RWPE2 (cell line): ENCODE measurements around the gene BSCL2.
"Not testable (repeated sequence)": the region's sequence is repeated elsewhere in the genome, so short reads cannot be mapped to it uniquely, and the experiment has no call there.

Experiments
- ATAC-seq: fragments of 200-7000 bp; cut with Tn5 transposase; 3 replicates; pipeline ENCODE4 v1.9.1; 2021; ENCODE audit warnings: low read depth
- DNase-seq: peaks from one replicate; pipeline ENCODE4 v3.0.0-alpha.2; 2020; ENCODE audit warnings: low spot score
- H3K27ac ChIP-seq: fragments of 450-650 bp; 2 replicates; pipeline ENCODE4 v1.5.1; 2017; ENCODE audit warnings: mild to moderate bottlenecking; ENCODE audit not compliant: poor library complexity, severe bottlenecking
- H3K27me3 ChIP-seq: fragments of 250-450 bp; sonication (Bioruptor Pico); 2 replicates; pipeline ENCODE4 v1.5.1; 2021; ENCODE audit warnings: mild to moderate bottlenecking, moderate library complexity; ENCODE audit not compliant: insufficient read depth, poor library complexity, severe bottlenecking
- H3K36me3 ChIP-seq: fragments of 250-450 bp; sonication (Bioruptor Pico); 2 replicates; pipeline ENCODE4 v1.5.1; 2020; ENCODE audit warnings: low read depth, mild to moderate bottlenecking, moderate library complexity
- H3K4me1 ChIP-seq: fragments of 250-450 bp; sonication (Bioruptor Pico); 2 replicates; pipeline ENCODE4 v1.5.1; 2021; ENCODE audit warnings: mild to moderate bottlenecking, moderate library complexity; ENCODE audit not compliant: insufficient read depth, poor library complexity, severe bottlenecking
- H3K4me3 ChIP-seq: fragments of 250-450 bp; sonication (Bioruptor Pico); 2 replicates; pipeline ENCODE4 v1.5.1; 2021; ENCODE audit warnings: mild to moderate bottlenecking, moderate library complexity; ENCODE audit not compliant: severe bottlenecking
- H3K9me3 ChIP-seq: fragments of 250-450 bp; sonication (Bioruptor Pico); 2 replicates; pipeline ENCODE4 v1.5.1; 2021; ENCODE audit warnings: mild to moderate bottlenecking, moderate library complexity; ENCODE audit not compliant: severe bottlenecking
- TF ChIP-seq, protein P1 (sequence below): fragments of 450-650 bp; IDR thresholded peaks from one replicate; pipeline ENCODE4 v1.5.1; 2017; ENCODE audit warnings: mild to moderate bottlenecking, moderate library complexity; ENCODE audit not compliant: poor library complexity, severe bottlenecking

Gene BSCL2

DNA sequence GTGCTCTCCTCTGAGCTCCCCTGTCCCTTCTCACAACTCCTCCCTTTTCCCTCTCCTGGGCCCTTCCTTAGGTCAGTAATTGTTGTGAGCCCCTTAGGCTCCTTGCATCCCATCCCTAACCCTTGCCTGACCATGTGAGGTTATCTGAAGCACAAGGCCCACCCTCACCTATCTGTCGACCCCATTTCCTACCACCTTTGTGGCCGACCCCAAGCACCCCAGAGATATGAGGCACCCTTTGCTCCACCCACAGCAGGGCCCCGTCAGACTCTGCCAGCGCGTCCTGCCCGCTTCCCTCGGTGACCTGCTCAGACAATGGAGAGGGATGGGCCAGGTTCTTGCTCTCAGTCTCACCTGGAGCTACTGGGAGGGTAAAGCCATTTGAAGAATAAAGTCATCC is 1.6 kb upstream of the BSCL2 start:
- DNase-seq, result peak; percentile 67
- H3K27ac ChIP-seq, result peak overlapping the region; percentile 81
- H3K4me3 ChIP-seq, result peak overlapping the region; percentile 41
- TF ChIP-seq, protein P1, sequence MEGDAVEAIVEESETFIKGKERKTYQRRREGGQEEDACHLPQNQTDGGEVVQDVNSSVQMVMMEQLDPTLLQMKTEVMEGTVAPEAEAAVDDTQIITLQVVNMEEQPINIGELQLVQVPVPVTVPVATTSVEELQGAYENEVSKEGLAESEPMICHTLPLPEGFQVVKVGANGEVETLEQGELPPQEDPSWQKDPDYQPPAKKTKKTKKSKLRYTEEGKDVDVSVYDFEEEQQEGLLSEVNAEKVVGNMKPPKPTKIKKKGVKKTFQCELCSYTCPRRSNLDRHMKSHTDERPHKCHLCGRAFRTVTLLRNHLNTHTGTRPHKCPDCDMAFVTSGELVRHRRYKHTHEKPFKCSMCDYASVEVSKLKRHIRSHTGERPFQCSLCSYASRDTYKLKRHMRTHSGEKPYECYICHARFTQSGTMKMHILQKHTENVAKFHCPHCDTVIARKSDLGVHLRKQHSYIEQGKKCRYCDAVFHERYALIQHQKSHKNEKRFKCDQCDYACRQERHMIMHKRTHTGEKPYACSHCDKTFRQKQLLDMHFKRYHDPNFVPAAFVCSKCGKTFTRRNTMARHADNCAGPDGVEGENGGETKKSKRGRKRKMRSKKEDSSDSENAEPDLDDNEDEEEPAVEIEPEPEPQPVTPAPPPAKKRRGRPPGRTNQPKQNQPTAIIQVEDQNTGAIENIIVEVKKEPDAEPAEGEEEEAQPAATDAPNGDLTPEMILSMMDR, result no peak
- no peaks in the 10 kb centered on the region for H3K9me3 ChIP-seq
- H3K27me3 ChIP-seq, result no peaks in the 10 kb centered on the region
- peak; percentile 38 for ATAC-seq
- peaks cover 37% of the 10 kb centered on the region for H3K36me3 ChIP-seq
- H3K4me1 ChIP-seq, result peaks cover 2% of the 10 kb centered on the region

DNA sequence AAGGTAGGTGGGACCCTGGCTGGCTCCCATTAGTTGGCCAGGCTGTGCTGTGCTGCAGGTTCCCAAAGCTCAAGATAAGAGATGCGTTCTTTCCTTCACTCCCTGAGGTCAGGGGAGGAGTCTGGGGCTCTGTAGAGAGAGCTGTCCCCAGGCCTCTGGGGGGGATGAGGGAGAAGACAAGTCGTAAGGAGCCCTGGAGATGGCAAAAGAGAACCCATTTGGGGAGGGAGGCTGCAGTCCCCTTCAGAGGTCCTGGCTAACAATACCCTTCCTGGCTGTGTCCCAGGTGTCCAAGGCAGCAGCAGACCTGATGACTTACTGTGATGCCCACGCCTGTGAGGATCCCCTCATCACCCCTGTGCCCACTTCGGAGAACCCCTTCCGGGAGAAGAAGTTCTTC is 1.2 kb upstream of the BSCL2 start:
- H3K36me3 ChIP-seq, result peaks cover 33% of the 10 kb centered on the region
- H3K4me1 ChIP-seq, result peaks cover 2% of the 10 kb centered on the region
- no peak for DNase-seq
- ATAC-seq, result no peak
- TF ChIP-seq, protein P1, result no peak
- no peaks in the 10 kb centered on the region for H3K9me3 ChIP-seq
- peak overlapping the region; percentile 81 for H3K27ac ChIP-seq
- H3K27me3 ChIP-seq, result no peaks in the 10 kb centered on the region
- H3K4me3 ChIP-seq, result peak overlapping the region; percentile 41

GRCh38 chr11:62706850-62707247 is 375 bp downstream of the BSCL2 start:
- peak overlapping the region; percentile 44 for H3K27ac ChIP-seq
- H3K4me1 ChIP-seq, result peaks cover 2% of the 10 kb centered on the region
- TF ChIP-seq, protein P1, result no peak
- ATAC-seq (no peak), DNase-seq (no peak)
- no peak overlapping the region for H3K4me3 ChIP-seq
- no peaks in the 10 kb centered on the region for H3K27me3 ChIP-seq
- H3K9me3 ChIP-seq, result no peaks in the 10 kb centered on the region
- H3K36me3 ChIP-seq, result peaks cover 23% of the 10 kb centered on the region

- Histone ChIP-seq H3K4me1 (peaks cover 2% of the 10 kb centered on the region), H3K36me3 (peaks cover 20% of the 10 kb centered on the region), H3K27ac (peak overlapping the region; percentile 44), H3K9me3 (no peaks in the 10 kb centered on the region), H3K27me3 (no peaks in the 10 kb centered on the region), H3K4me3 (peak overlapping the region; percentile 63)
- TF ChIP-seq, protein P1, result no peak
- DNase-seq, result peak; percentile 93
- ATAC-seq, result peak; percentile 71
Measured at GRCh38 chr11:62705880-62706849, 1.1 kb downstream of the BSCL2 start.

- ATAC-seq (no peak), DNase-seq (no peak)
- TF ChIP-seq, protein P1, result no peak
- peak overlapping the region; percentile 63 for H3K4me3 ChIP-seq
- H3K27ac ChIP-seq, result peak overlapping the region; percentile 44
- peaks cover 2% of the 10 kb centered on the region for H3K4me1 ChIP-seq
- H3K36me3 ChIP-seq, result peaks cover 16% of the 10 kb centered on the region
- H3K27me3 ChIP-seq, result no peaks in the 10 kb centered on the region
- H3K9me3 ChIP-seq, result no peaks in the 10 kb centered on the region
Measured at GRCh38 chr11:62705413-62705812, 1.8 kb downstream of the BSCL2 start.

DNA sequence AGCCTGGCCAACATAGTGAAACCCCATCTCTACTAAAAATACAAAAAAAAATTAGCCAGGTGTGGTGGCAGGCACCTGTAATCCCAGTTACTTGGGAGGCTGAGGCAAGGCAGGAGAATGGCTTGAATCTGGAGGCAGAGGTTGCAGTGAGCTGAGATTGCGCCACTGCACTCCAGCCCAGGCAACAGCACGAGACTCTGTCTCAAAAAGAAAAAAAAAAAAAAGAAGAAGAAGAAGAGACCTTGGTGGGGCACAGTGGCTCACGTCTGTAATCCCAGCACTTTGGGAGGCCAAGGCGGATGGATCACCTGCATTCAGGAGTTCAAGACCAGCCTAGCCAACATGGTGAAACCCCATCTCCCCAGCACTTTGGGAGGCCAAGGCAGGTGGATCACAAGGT is 3.3 kb downstream of the BSCL2 start:
- not testable (repeated sequence) for ATAC-seq, H3K4me1 ChIP-seq, DNase-seq, H3K27me3 ChIP-seq, H3K9me3 ChIP-seq, H3K27ac ChIP-seq, H3K4me3 ChIP-seq
- peaks cover 15% of the 10 kb centered on the region for H3K36me3 ChIP-seq
